Lung (tissue), 12 donors: ENCODE data around the gene CCDC57. TPM values are rescaled to one million over a fixed set of nuclear protein-coding genes. Genes with fewer than 3 reads are reported as not detected.

Experiments
- ATAC-seq: fragments of 200-7000 bp; cut with Tn5 transposase; one replicate; pipeline ENCODE4 v1.9.1; 2020; ENCODE audit warnings: moderate number of reproducible peaks; ENCODE audit not compliant: insufficient read depth, low FRiP score
- DNase-seq, 3 donors: peaks; one replicate each; pipeline ENCODE4 v3.0.0-alpha.2; 2013 to 2017
- H3K27ac ChIP-seq, 2 donors: one replicate each; pipeline ENCODE4 v1.5.1; 2013; ENCODE audit warnings: mild to moderate bottlenecking in 2 of 2, moderate library complexity in 2 of 2, control low read depth in 1 of 2, inconsistent platforms in 1 of 2, low read depth in 1 of 2, low read length in 1 of 2
- H3K27me3 ChIP-seq, 3 donors: one replicate each; pipeline ENCODE4 v1.5.1; 2013; ENCODE audit warnings: low read length in 2 of 3; ENCODE audit not compliant: control insufficient read depth in 3 of 3, insufficient read depth in 3 of 3
- H3K36me3 ChIP-seq, 4 donors: one replicate each; pipeline ENCODE4 v1.5.1; 2013; ENCODE audit warnings: low read length in 4 of 4, mild to moderate bottlenecking in 1 of 4, moderate library complexity in 1 of 4; ENCODE audit not compliant: control insufficient read depth in 4 of 4, insufficient read depth in 4 of 4
- H3K4me1 ChIP-seq, 5 donors: one replicate each; pipeline ENCODE4 v1.5.1; 2013; ENCODE audit warnings: low read length in 5 of 5, mild to moderate bottlenecking in 2 of 5, moderate library complexity in 1 of 5; ENCODE audit not compliant: control insufficient read depth in 5 of 5, insufficient read depth in 5 of 5
- H3K4me3 ChIP-seq: one replicate; pipeline ENCODE4 v1.5.1; 2013; ENCODE audit warnings: mild to moderate bottlenecking, control low read depth, moderate library complexity
- H3K9ac ChIP-seq, 2 donors: one replicate each; pipeline ENCODE4 v1.5.1; 2013; ENCODE audit warnings: low read length in 2 of 2, control low read depth in 1 of 2; ENCODE audit not compliant: insufficient read depth in 1 of 2
- H3K9me3 ChIP-seq, 4 donors: one replicate each; pipeline ENCODE4 v1.5.1; 2013; ENCODE audit warnings: low read length in 3 of 4, mild to moderate bottlenecking in 1 of 4, moderate library complexity in 1 of 4; ENCODE audit not compliant: control insufficient read depth in 4 of 4, insufficient read depth in 3 of 4
- CTCF ChIP-seq: IDR thresholded peaks from 2 replicates; pipeline ENCODE4 v1.5.1; 2012; ENCODE audit warnings: mild to moderate bottlenecking; ENCODE audit errors: control extremely low read depth, extremely low read depth
- WGBS, 2 donors: extraction: QIAGEN DNeasy Blood & Tissue Kit; methylation state at CpG; one replicate each; pipeline ENCODE4 v1.1.7; 2013; 5-methylcytosine and 5-hydroxymethylcytosine counted together
- polyA plus RNA-seq, 2 donors: library from polyadenylated mRNA; stranded (reverse); fragments of 200-250 nt; gene quantifications; one replicate each; pipeline ENCODE4 v1.2.1, GENCODE V29; 2013
- total RNA-seq, 2 donors: library from RNA; depleted of rRNA in 1 of 2; stranded (reverse); fragments of >200 nt in 1 of 2; gene quantifications; one replicate each; pipeline ENCODE4 v1.2.1, GENCODE V29; 2014 to 2021
- donor health status: control.
- donor health status: control.
- donor health status: Bipolar disorder and iron deficiency.
- donor health status: healthy.
- donor health status: DM: yes; HTN: yes; CAD: no.

Gene CCDC57
- total and polyA plus RNA-seq, 4 donors, result 33.2 to 128 (median 74.9) TPM

GRCh38 chr17:82062984-82063368 is 149.7 kb downstream of the CCDC57 start:
- ATAC-seq, result no peak
- Histone ChIP-seq H3K27ac (no peak overlapping the region), H3K4me1 (peaks cover 0 to 19% (median 10%) of the 10 kb centered on the region in 5 donors), H3K36me3 (peaks cover 0 to 60% (median 6%) of the 10 kb centered on the region in 4 donors), H3K9me3 (no peaks in the 10 kb centered on the region), H3K4me3 (no peak overlapping the region), H3K27me3 (no peaks in the 10 kb centered on the region), H3K9ac (no peak overlapping the region)
- 90 to 92% methylated on average over 9 of the region's 9 CpGs for WGBS, 2 donors
- no peak for TF ChIP-seq CTCF
- no peak for DNase-seq

- Histone ChIP-seq H3K36me3 (peaks cover 2 to 66% (median 7%) of the 10 kb centered on the region in 4 donors), H3K27ac (no peak overlapping the region), H3K27me3 (no peaks in the 10 kb centered on the region), H3K4me1 (peaks cover 0 to 19% (median 10%) of the 10 kb centered on the region in 5 donors), H3K9me3 (no peaks in the 10 kb centered on the region), H3K9ac (no peak overlapping the region), H3K4me3 (no peak overlapping the region)
- ATAC-seq (no peak), DNase-seq (no peak)
- no peak for TF ChIP-seq CTCF
- WGBS, 2 donors, result 89 to 91% methylated on average over 24 of the region's 24 CpGs
These were observed 150.3 kb downstream of the CCDC57 start for GRCh38 chr17:82062076-82062983.

- no peak for ATAC-seq
- TF ChIP-seq CTCF, result no peak
- no peaks in the 10 kb centered on the region for H3K27me3 ChIP-seq
- H3K9ac ChIP-seq, result no peak overlapping the region
- no peak overlapping the region for H3K4me3 ChIP-seq
- no peak overlapping the region for H3K27ac ChIP-seq
- WGBS, 2 donors, result 91 to 92% methylated on average over 31 to 34 of the region's 34 CpGs
- no peak for DNase-seq
- H3K36me3 ChIP-seq, result peaks cover 3 to 76% (median 10%) of the 10 kb centered on the region in 4 donors
- peaks cover 0 to 14% (median 10%) of the 10 kb centered on the region in 5 donors for H3K4me1 ChIP-seq
- no peaks in the 10 kb centered on the region for H3K9me3 ChIP-seq
These were observed 151.4 kb downstream of the CCDC57 start for GRCh38 chr17:82061047-82061925.
